CD4-positive, CD25-positive, alpha-beta regulatory T cell (primary cell): ENCODE measurements around the gene IL36G. TPM values are rescaled to one million over a fixed set of nuclear protein-coding genes. Genes with fewer than 3 reads are reported as not detected.

Source experiments
- ATAC-seq, 2 donors: fragments of 150-1000 bp; cut with Tn5 transposase; one replicate each; pipeline ENCODE4 v1.10.0; 2021; ENCODE audit warnings: low read depth in 2 of 2, moderate number of reproducible peaks in 2 of 2, moderate library complexity in 1 of 2
- DNase-seq, 3 donors: peaks; one replicate each; pipeline versions ENCODE4 v3.0.0 to v3.0.0-alpha.2; 2012 to 2022; ENCODE audit warnings: mixed read lengths in 1 of 3
- H3K27ac ChIP-seq: one replicate; pipeline ENCODE4 v1.7.0; 2013; ENCODE audit warnings: mild to moderate bottlenecking, low read length; ENCODE audit not compliant: insufficient read depth, poor library complexity, severe bottlenecking
- H3K27me3 ChIP-seq: one replicate; pipeline ENCODE4 v1.7.0; 2013; ENCODE audit warnings: low read length; ENCODE audit not compliant: control insufficient read depth, insufficient read depth
- H3K36me3 ChIP-seq: one replicate; pipeline ENCODE4 v1.7.0; 2013; ENCODE audit warnings: mild to moderate bottlenecking, low read length, moderate library complexity; ENCODE audit not compliant: control insufficient read depth, insufficient read depth
- H3K4me1 ChIP-seq: 2 replicates; pipeline ENCODE4 v1.7.0; 2013; ENCODE audit warnings: mild to moderate bottlenecking, low read length; ENCODE audit not compliant: insufficient read depth, control insufficient read depth, poor library complexity, severe bottlenecking
- H3K4me3 ChIP-seq: one replicate; pipeline ENCODE4 v1.7.0; 2013; ENCODE audit warnings: low read depth, mild to moderate bottlenecking, low read length, moderate library complexity
- H3K9me3 ChIP-seq, 2 experiments: 1 replicate in 1 of 2; 2 replicates in 1 of 2; pipeline ENCODE4 v1.7.0; 2013; ENCODE audit warnings: low read length in 2 of 2, mild to moderate bottlenecking in 1 of 2, moderate library complexity in 1 of 2; ENCODE audit not compliant: control insufficient read depth in 2 of 2
- H3K27ac Mint-ChIP-seq, 3 donors: one replicate each; pipeline ENCODE4 v1.8.0; 2020 to 2022; ENCODE audit warnings: mild to moderate bottlenecking in 3 of 3, mixed read lengths in 3 of 3, moderate library complexity in 2 of 3
- H3K27me3 Mint-ChIP-seq: one replicate; pipeline ENCODE4 v1.8.0; 2022; ENCODE audit warnings: mild to moderate bottlenecking, mixed read lengths
- H3K36me3 Mint-ChIP-seq: one replicate; pipeline ENCODE4 v1.8.0; 2020; ENCODE audit warnings: mixed read lengths
- H3K4me1 Mint-ChIP-seq, 4 donors: one replicate each; pipeline ENCODE4 v1.8.0; 2020 to 2022; ENCODE audit warnings: mixed read lengths in 4 of 4, mild to moderate bottlenecking in 1 of 4
- H3K4me3 Mint-ChIP-seq, 4 donors: one replicate each; pipeline ENCODE4 v1.8.0; 2020 to 2022; ENCODE audit warnings: mild to moderate bottlenecking in 4 of 4, mixed read lengths in 4 of 4, moderate library complexity in 3 of 4
- H3K9me3 Mint-ChIP-seq, 7 donors: one replicate each; pipeline ENCODE4 v1.8.0; 2020 to 2022; ENCODE audit warnings: mixed read lengths in 7 of 7, mild to moderate bottlenecking in 3 of 7, moderate library complexity in 2 of 7
- polyA plus RNA-seq, 4 donors: library from polyadenylated mRNA; unstranded; fragments of 300-500 nt; fragmentation: Illumina TruSeq; gene quantifications; one replicate each; pipeline ENCODE4 v1.2.3, GENCODE V29; 2021
- total RNA-seq: library from RNA; stranded (reverse); gene quantifications from one replicate; pipeline ENCODE4 v1.2.3, GENCODE V29; 2022

Gene IL36G
- total and polyA plus RNA-seq, 5 donors from 2014 or later, result not detected

GRCh38 chr2:112941753-112942653 lies 35.8 kb upstream of the IL36G start:
- H3K4me1 Mint-ChIP-seq, result no peaks in the 10 kb centered on the region
- no peaks in the 10 kb centered on the region for H3K36me3 Mint-ChIP-seq
- no peaks in the 10 kb centered on the region for H3K9me3 Mint-ChIP-seq
- ATAC-seq (peak; percentile 47 to 83), DNase-seq (peak; percentile 21 to 79 (median 39))
- peaks cover 9% of the 10 kb centered on the region for H3K27me3 Mint-ChIP-seq
- Histone ChIP-seq H3K27ac (no peak overlapping the region), H3K4me3 (no peak overlapping the region), H3K36me3 (no peaks in the 10 kb centered on the region), H3K9me3 (peaks cover 5 to 10% of the 10 kb centered on the region in 2 experiments), H3K4me1 (no peaks in the 10 kb centered on the region), H3K27me3 (peaks cover 7% of the 10 kb centered on the region)
- peak overlapping the region in 1 of 3 donors; percentile 8 for H3K27ac Mint-ChIP-seq
- H3K4me3 Mint-ChIP-seq, result no peak overlapping the region

GRCh38 chr2:112942654-112943002 lies 35.2 kb upstream of the IL36G start:
- Histone ChIP-seq H3K27me3 (peaks cover 9% of the 10 kb centered on the region), H3K4me3 (no peak overlapping the region), H3K9me3 (peaks cover 5 to 12% of the 10 kb centered on the region in 2 experiments), H3K36me3 (no peaks in the 10 kb centered on the region), H3K4me1 (no peaks in the 10 kb centered on the region), H3K27ac (no peak overlapping the region)
- H3K27ac Mint-ChIP-seq, result no peak overlapping the region
- no peaks in the 10 kb centered on the region for H3K9me3 Mint-ChIP-seq
- no peak for DNase-seq
- H3K4me3 Mint-ChIP-seq, result no peak overlapping the region
- peaks cover 4% of the 10 kb centered on the region for H3K27me3 Mint-ChIP-seq
- no peaks in the 10 kb centered on the region for H3K36me3 Mint-ChIP-seq
- no peaks in the 10 kb centered on the region for H3K4me1 Mint-ChIP-seq
- no peak for ATAC-seq

GRCh38 chr2:112944971-112945370 lies 32.8 kb upstream of the IL36G start:
- DNase-seq, result no peak
- no peaks in the 10 kb centered on the region for H3K4me1 Mint-ChIP-seq

GRCh38 chr2:112946086-112946485 lies 31.7 kb upstream of the IL36G start:
- peaks cover 5 to 12% of the 10 kb centered on the region in 2 experiments for H3K9me3 ChIP-seq
- H3K36me3 Mint-ChIP-seq, result no peaks in the 10 kb centered on the region
- H3K27ac Mint-ChIP-seq, result no peak overlapping the region
- H3K4me1 Mint-ChIP-seq, result no peaks in the 10 kb centered on the region
- peaks cover 15% of the 10 kb centered on the region for H3K27me3 Mint-ChIP-seq
- H3K27me3 ChIP-seq, result peaks cover 8% of the 10 kb centered on the region
- H3K9me3 Mint-ChIP-seq, result peaks cover 0 to 4% (median 0%) of the 10 kb centered on the region in 7 donors
- DNase-seq (no peak), ATAC-seq (no peak)
- H3K36me3 ChIP-seq, result no peaks in the 10 kb centered on the region
- no peak overlapping the region for H3K4me3 ChIP-seq
- H3K27ac ChIP-seq, result no peak overlapping the region
- H3K4me1 ChIP-seq, result no peaks in the 10 kb centered on the region
- H3K4me3 Mint-ChIP-seq, result no peak overlapping the region

More at GRCh38 chr2:112944971-112945370, 32.8 kb upstream of the IL36G start:
- Mint-ChIP-seq H3K36me3 (no peaks in the 10 kb centered on the region), H3K9me3 (peaks cover 0 to 4% (median 0%) of the 10 kb centered on the region in 7 donors), H3K27ac (no peak overlapping the region), H3K27me3 (peaks cover 7% of the 10 kb centered on the region), H3K4me3 (no peak overlapping the region)
- peaks cover 8% of the 10 kb centered on the region for H3K27me3 ChIP-seq
- no peak overlapping the region for H3K4me3 ChIP-seq
- no peaks in the 10 kb centered on the region for H3K4me1 ChIP-seq
- no peaks in the 10 kb centered on the region for H3K36me3 ChIP-seq
- ATAC-seq, result no peak
- peaks cover 5 to 12% of the 10 kb centered on the region in 2 experiments for H3K9me3 ChIP-seq
- H3K27ac ChIP-seq, result no peak overlapping the region

GRCh38 chr2:112947374-112947773 lies 30.4 kb upstream of the IL36G start:
- DNase-seq, result no peak
- no peak overlapping the region for H3K27ac Mint-ChIP-seq

GRCh38 chr2:112949456-112949855 lies 28.4 kb upstream of the IL36G start:
- H3K4me1 Mint-ChIP-seq, result no peaks in the 10 kb centered on the region
- no peaks in the 10 kb centered on the region for H3K36me3 Mint-ChIP-seq
- no peak overlapping the region for H3K4me3 Mint-ChIP-seq
- no peaks in the 10 kb centered on the region for H3K4me1 ChIP-seq
- no peak overlapping the region for H3K27ac Mint-ChIP-seq
- peaks cover 0 to 7% (median 0%) of the 10 kb centered on the region in 7 donors for H3K9me3 Mint-ChIP-seq
- H3K36me3 ChIP-seq, result no peaks in the 10 kb centered on the region
- peaks cover 40% of the 10 kb centered on the region for H3K27me3 Mint-ChIP-seq
- ATAC-seq (no peak), DNase-seq (no peak)
- no peak overlapping the region for H3K27ac ChIP-seq
- H3K9me3 ChIP-seq, result peaks cover 5 to 12% of the 10 kb centered on the region in 2 experiments
- peaks cover 10% of the 10 kb centered on the region for H3K27me3 ChIP-seq
- no peak overlapping the region for H3K4me3 ChIP-seq

More at GRCh38 chr2:112947374-112947773, 30.4 kb upstream of the IL36G start:
- H3K4me1 ChIP-seq, result no peaks in the 10 kb centered on the region
- Mint-ChIP-seq H3K4me1 (no peaks in the 10 kb centered on the region), H3K4me3 (no peak overlapping the region), H3K9me3 (peaks cover 0 to 7% (median 0%) of the 10 kb centered on the region in 7 donors), H3K36me3 (no peaks in the 10 kb centered on the region), H3K27me3 (peaks cover 22% of the 10 kb centered on the region)
- peaks cover 10% of the 10 kb centered on the region for H3K27me3 ChIP-seq
- peaks cover 5 to 12% of the 10 kb centered on the region in 2 experiments for H3K9me3 ChIP-seq
- no peak overlapping the region for H3K4me3 ChIP-seq
- ATAC-seq, result no peak
- no peak overlapping the region for H3K27ac ChIP-seq
- no peaks in the 10 kb centered on the region for H3K36me3 ChIP-seq

- H3K27me3 Mint-ChIP-seq, result peaks cover 50% of the 10 kb centered on the region
- Histone ChIP-seq H3K27ac (no peak overlapping the region), H3K9me3 (no peaks in the 10 kb centered on the region), H3K36me3 (no peaks in the 10 kb centered on the region), H3K27me3 (peaks cover 7% of the 10 kb centered on the region), H3K4me3 (no peak overlapping the region), H3K4me1 (no peaks in the 10 kb centered on the region)
- no peak overlapping the region for H3K27ac Mint-ChIP-seq
- ATAC-seq, result no peak
- H3K4me1 Mint-ChIP-seq, result no peaks in the 10 kb centered on the region
- H3K4me3 Mint-ChIP-seq, result no peak overlapping the region
- no peaks in the 10 kb centered on the region for H3K36me3 Mint-ChIP-seq
- H3K9me3 Mint-ChIP-seq, result peaks cover 0 to 7% (median 0%) of the 10 kb centered on the region in 7 donors
- DNase-seq, result no peak
Measured at GRCh38 chr2:112954364-112954763, 23.4 kb upstream of the IL36G start.

- Mint-ChIP-seq H3K9me3 (no peaks in the 10 kb centered on the region), H3K27ac (no peak overlapping the region), H3K27me3 (peaks cover 31% of the 10 kb centered on the region), H3K4me3 (no peak overlapping the region), H3K36me3 (no peaks in the 10 kb centered on the region), H3K4me1 (no peaks in the 10 kb centered on the region)
- no peak overlapping the region for H3K27ac ChIP-seq
- DNase-seq (no peak), ATAC-seq (no peak)
- peaks cover 3% of the 10 kb centered on the region for H3K27me3 ChIP-seq
- no peaks in the 10 kb centered on the region for H3K4me1 ChIP-seq
- H3K9me3 ChIP-seq, result no peaks in the 10 kb centered on the region
- no peaks in the 10 kb centered on the region for H3K36me3 ChIP-seq
- H3K4me3 ChIP-seq, result no peak overlapping the region
Measured at GRCh38 chr2:112957511-112957910, 20.3 kb upstream of the IL36G start.
